Astrocyte (in vitro differentiated cells and primary cell): ENCODE results near the gene UNC50. TPM values are rescaled to one million over a fixed set of nuclear protein-coding genes. Genes with fewer than 3 reads are reported as not detected.

Source experiments
- DNase-seq: peaks from one replicate; pipeline ENCODE4 v3.0.0-alpha.2; 2010; ENCODE audit warnings: low read depth
- FAIRE-seq: peaks from 2 replicates; lab custom pipeline; 2011; peaks lifted over from hg19 to GRCh38; lab: Jason Lieb, UNC
- H2AFZ ChIP-seq: 2 replicates; pipeline ENCODE4 v1.6.0; 2012; ENCODE audit warnings: low read depth, low read length, inconsistent platforms
- H3K27ac ChIP-seq: 2 replicates; pipeline ENCODE4 v1.5.1; 2011; ENCODE audit warnings: low read depth, low read length, inconsistent platforms
- H3K27me3 ChIP-seq: 2 replicates; pipeline ENCODE4 v1.6.0; 2011; ENCODE audit warnings: low read length, inconsistent platforms; ENCODE audit not compliant: insufficient read depth
- H3K36me3 ChIP-seq: 2 replicates; pipeline ENCODE4 v1.5.1; 2011; ENCODE audit warnings: low read length, inconsistent platforms; ENCODE audit not compliant: insufficient read depth
- H3K4me1 ChIP-seq: 2 replicates; pipeline ENCODE4 v1.5.1; 2011; ENCODE audit warnings: low read length, inconsistent platforms; ENCODE audit not compliant: insufficient read depth
- H3K4me2 ChIP-seq: 2 replicates; pipeline ENCODE4 v1.6.0; 2012; ENCODE audit warnings: low read length, inconsistent platforms
- H3K4me3 ChIP-seq: 2 replicates; pipeline ENCODE4 v1.5.1; 2011; ENCODE audit warnings: low read depth, mild to moderate bottlenecking, low read length, inconsistent platforms; ENCODE audit not compliant: insufficient read depth
- H3K79me2 ChIP-seq: 2 replicates; pipeline ENCODE4 v1.6.0; 2012; ENCODE audit warnings: mild to moderate bottlenecking, low read length, inconsistent platforms; ENCODE audit not compliant: insufficient read depth
- H3K9ac ChIP-seq: 2 replicates; pipeline ENCODE4 v1.6.0; 2012; ENCODE audit warnings: mild to moderate bottlenecking, low read length, inconsistent platforms
- H3K9me3 ChIP-seq: 2 replicates; pipeline ENCODE4 v1.5.1; 2012; ENCODE audit warnings: low read depth, mild to moderate bottlenecking, low read length, inconsistent platforms; ENCODE audit not compliant: insufficient read depth
- H4K20me1 ChIP-seq: 2 replicates; pipeline ENCODE4 v1.6.0; 2012; ENCODE audit warnings: low read length, inconsistent platforms; ENCODE audit not compliant: insufficient read depth
- H3K27ac Mint-ChIP-seq: one replicate; pipeline ENCODE4 v1.8.0; 2021; ENCODE audit warnings: mild to moderate bottlenecking, mixed read lengths; ENCODE audit not compliant: unreplicated experiment
- H3K27me3 Mint-ChIP-seq: one replicate; pipeline ENCODE4 v1.8.0; 2021; ENCODE audit warnings: low read depth, mixed read lengths; ENCODE audit not compliant: unreplicated experiment
- H3K36me3 Mint-ChIP-seq: one replicate; pipeline ENCODE4 v1.8.0; 2021; ENCODE audit warnings: low read depth, mixed read lengths; ENCODE audit not compliant: unreplicated experiment
- H3K4me1 Mint-ChIP-seq: one replicate; pipeline ENCODE4 v1.8.0; 2021; ENCODE audit warnings: low read depth, mixed read lengths; ENCODE audit not compliant: unreplicated experiment
- H3K4me3 Mint-ChIP-seq: one replicate; pipeline ENCODE4 v1.8.0; 2021; ENCODE audit warnings: mild to moderate bottlenecking, moderate library complexity, mixed read lengths; ENCODE audit not compliant: unreplicated experiment
- H3K9me3 Mint-ChIP-seq: one replicate; pipeline ENCODE4 v1.8.0; 2021; ENCODE audit warnings: mild to moderate bottlenecking, mixed read lengths; ENCODE audit not compliant: unreplicated experiment
- CTCF ChIP-seq: IDR thresholded peaks from 2 replicates; pipeline ENCODE4 v1.5.1; 2011; ENCODE audit warnings: low read depth, mild to moderate bottlenecking, inconsistent platforms, low read length, moderate library complexity; ENCODE audit not compliant: insufficient read depth
- EZH2 ChIP-seq: IDR thresholded peaks from 2 replicates; pipeline ENCODE4 v1.6.1; 2012; ENCODE audit warnings: mild to moderate bottlenecking, low read length, inconsistent platforms; ENCODE audit not compliant: insufficient read depth
- total RNA-seq: library from RNA; stranded (reverse); gene quantifications from 2 replicates; pipeline ENCODE4 v1.2.1, GENCODE V29; 2021

Gene UNC50
- total RNA-seq, 1 donor from 2014 or later, result 26.8 TPM

- H3K9me3 ChIP-seq, result no peaks in the 10 kb centered on the region
- no peak overlapping the region for H3K4me3 ChIP-seq
- no peak for FAIRE-seq
- Mint-ChIP-seq H3K9me3 (no peaks in the 10 kb centered on the region), H3K36me3 (no peaks in the 10 kb centered on the region), H3K4me3 (no peak overlapping the region), H3K27ac (no peak overlapping the region), H3K4me1 (peaks cover 2% of the 10 kb centered on the region), H3K27me3 (no peaks in the 10 kb centered on the region)
- no peak overlapping the region for H3K27ac ChIP-seq
- TF ChIP-seq EZH2 (no peak), CTCF (peak; percentile 55)
- H3K27me3 ChIP-seq, result no peaks in the 10 kb centered on the region
- H3K79me2 ChIP-seq, result peaks cover 21% of the 10 kb centered on the region
- no peak overlapping the region for H3K9ac ChIP-seq
- H3K4me1 ChIP-seq, result no peaks in the 10 kb centered on the region
- H3K36me3 ChIP-seq, result peaks cover 18% of the 10 kb centered on the region
- peak; percentile 21 for DNase-seq
- peaks cover 29% of the 10 kb centered on the region for H4K20me1 ChIP-seq
- H3K4me2 ChIP-seq, result no peak overlapping the region
- H2AFZ ChIP-seq, result no peak overlapping the region
Measured at GRCh38 chr2:98601532-98602132, 6.8 kb upstream of the UNC50 start.

- Mint-ChIP-seq H3K9me3 (no peaks in the 10 kb centered on the region), H3K4me1 (peaks cover 10% of the 10 kb centered on the region), H3K36me3 (no peaks in the 10 kb centered on the region), H3K4me3 (no peak overlapping the region), H3K27ac (no peak overlapping the region), H3K27me3 (no peaks in the 10 kb centered on the region)
- H3K4me3 ChIP-seq, result no peak overlapping the region
- peaks cover 12% of the 10 kb centered on the region for H3K4me1 ChIP-seq
- H4K20me1 ChIP-seq, result peaks cover 28% of the 10 kb centered on the region
- FAIRE-seq, result no peak
- H3K36me3 ChIP-seq, result peaks cover 13% of the 10 kb centered on the region
- no peaks in the 10 kb centered on the region for H3K27me3 ChIP-seq
- H3K79me2 ChIP-seq, result peaks cover 49% of the 10 kb centered on the region
- no peak overlapping the region for H3K27ac ChIP-seq
- H3K9ac ChIP-seq, result no peak overlapping the region
- no peaks in the 10 kb centered on the region for H3K9me3 ChIP-seq
- DNase-seq, result no peak
- no peak overlapping the region for H3K4me2 ChIP-seq
- TF ChIP-seq EZH2, result no peak
- no peak for TF ChIP-seq CTCF
- H2AFZ ChIP-seq, result no peak overlapping the region
Measured at GRCh38 chr2:98604547-98604946, 3.8 kb upstream of the UNC50 start.

- Histone ChIP-seq H3K79me2 (peaks cover 54% of the 10 kb centered on the region), H3K36me3 (peaks cover 11% of the 10 kb centered on the region)
- peaks cover 15% of the 10 kb centered on the region for H3K4me1 Mint-ChIP-seq
Measured at GRCh38 chr2:98605076-98605475, 3.3 kb upstream of the UNC50 start.

More at GRCh38 chr2:98605076-98605475, 3.3 kb upstream of the UNC50 start:
- H3K9me3 ChIP-seq, result no peaks in the 10 kb centered on the region
- no peak overlapping the region for H3K4me2 ChIP-seq
- H2AFZ ChIP-seq, result no peak overlapping the region
- H3K27me3 ChIP-seq, result no peaks in the 10 kb centered on the region
- Mint-ChIP-seq H3K27ac (no peak overlapping the region), H3K36me3 (peaks cover 2% of the 10 kb centered on the region), H3K27me3 (no peaks in the 10 kb centered on the region), H3K9me3 (no peaks in the 10 kb centered on the region), H3K4me3 (no peak overlapping the region)
- no peak overlapping the region for H3K4me3 ChIP-seq
- no peak overlapping the region for H3K9ac ChIP-seq
- DNase-seq, result no peak
- FAIRE-seq, result no peak
- H3K27ac ChIP-seq, result no peak overlapping the region
- TF ChIP-seq CTCF (no peak), EZH2 (no peak)
- H3K4me1 ChIP-seq, result peaks cover 17% of the 10 kb centered on the region
- peaks cover 28% of the 10 kb centered on the region for H4K20me1 ChIP-seq
